ENCODE measurements around the gene BPHL.
"Not testable (repeated sequence)": the region's sequence is repeated elsewhere in the genome, so short reads cannot be mapped to it uniquely, and the experiment has no call there.

BPHL gene

DNA sequence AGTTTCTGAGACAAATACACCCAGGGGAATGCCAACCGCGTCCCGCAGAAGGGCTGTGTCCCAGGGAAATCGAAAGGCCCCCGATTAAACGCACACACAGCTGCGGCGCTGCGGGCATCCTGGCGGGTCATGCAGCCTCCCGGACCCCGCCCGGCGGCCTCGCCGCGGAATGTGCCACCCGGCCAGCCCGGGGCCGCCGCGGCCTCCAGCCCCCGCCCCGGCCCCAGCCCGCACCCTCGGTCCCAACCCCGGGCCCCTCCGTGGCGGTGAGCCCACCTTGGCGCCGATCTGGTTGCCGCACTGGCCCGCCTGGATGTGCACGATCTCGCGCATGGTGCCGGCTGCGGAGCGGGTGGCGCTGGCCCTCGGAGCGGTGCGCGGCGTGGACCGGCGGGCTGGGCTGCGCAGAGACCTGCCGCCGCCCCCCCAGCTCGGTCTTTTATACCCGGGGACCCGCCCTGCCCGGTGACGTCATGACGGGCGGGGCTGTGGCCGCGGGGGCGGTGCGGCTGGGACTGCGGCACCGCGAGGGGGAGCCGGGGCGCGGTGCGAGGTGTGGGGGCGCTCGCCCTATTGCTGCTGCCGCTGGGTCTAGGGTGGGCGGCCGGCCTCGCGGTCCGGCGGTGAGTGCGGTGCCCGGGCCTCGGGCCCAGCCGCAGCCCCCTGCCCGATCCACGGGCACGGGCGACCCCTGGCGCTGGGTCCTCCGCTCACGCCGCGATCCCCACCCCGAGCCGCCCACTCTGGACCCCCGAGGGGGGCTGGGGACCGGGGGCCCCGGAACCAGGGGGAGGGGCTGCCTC lies 38.8 kb downstream of the BPHL start, which contains the start of gene TUBB2A:
Gene TUBB2A, minus strand, starts transcription at position 414 of the 803 bp plus-strand sequence. Its CDS starts 81 bp downstream, at position 333.
- Mint-ChIP-seq H3K36me3 (ENCODE audit: low read depth) (peaks cover 9% of the 10 kb centered on the region), H3K27ac (peak within 1 kb of the TSS; percentile 65), H3K9me3 (no peaks in the 10 kb centered on the region), H3K4me3 (peak within 1 kb of the TSS; percentile 87), H3K27me3 (peaks cover 21% of the 10 kb centered on the region), H3K4me1 (ENCODE audit: low read depth) (peaks cover 18% of the 10 kb centered on the region)

DNA sequence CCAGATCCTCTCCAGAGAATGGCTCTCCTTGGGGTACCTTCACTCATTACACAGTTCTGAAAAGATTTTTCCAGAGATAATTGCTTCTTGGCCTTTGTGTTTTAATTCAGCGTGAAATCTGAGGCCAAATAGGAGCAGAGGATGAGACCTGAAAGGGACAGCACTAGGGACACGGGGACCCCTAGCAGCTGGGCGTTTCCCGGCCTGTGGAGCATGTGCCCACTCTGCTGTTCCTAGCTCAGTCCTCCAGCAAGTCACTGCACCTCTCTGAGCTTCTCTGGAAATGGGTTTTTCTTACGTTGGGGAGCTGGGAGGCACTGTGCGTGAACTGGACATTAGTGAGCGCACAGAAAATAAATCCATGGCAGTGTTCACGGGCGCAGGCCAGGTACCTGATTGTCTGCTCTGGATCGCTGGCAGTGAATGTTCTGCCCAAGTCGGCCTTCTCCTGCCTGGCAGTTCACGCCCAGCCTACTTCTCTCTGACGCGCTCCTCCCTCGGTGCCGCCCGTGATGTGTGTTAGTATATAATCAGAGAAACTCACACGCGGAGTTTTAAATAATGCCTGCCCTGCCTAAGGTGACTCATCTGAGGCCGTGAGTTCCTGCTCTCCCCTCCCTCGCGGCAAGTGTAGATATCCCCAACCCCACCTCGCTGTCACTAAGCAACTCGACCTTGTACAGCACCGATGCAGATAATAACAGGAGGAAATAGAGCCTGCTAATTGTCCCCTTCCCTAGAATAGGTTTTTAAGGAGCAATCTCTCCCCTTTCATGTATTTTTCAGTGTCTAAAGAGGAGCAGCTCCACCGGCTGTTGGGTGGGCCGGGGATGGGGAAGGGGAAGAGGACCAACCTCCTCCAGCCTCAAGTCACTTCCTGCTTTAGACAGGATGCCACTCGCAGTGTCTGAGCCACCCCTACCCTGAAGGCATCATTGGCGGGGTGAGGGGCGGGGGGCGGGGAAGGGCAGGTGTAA lies 41.6 kb downstream of the BPHL start:
- Mint-ChIP-seq H3K27ac (no peak overlapping the region), H3K27me3 (peaks cover 27% of the 10 kb centered on the region), H3K4me1 (ENCODE audit: low read depth) (peaks cover 35% of the 10 kb centered on the region), H3K9me3 (no peaks in the 10 kb centered on the region), H3K36me3 (ENCODE audit: low read depth) (no peaks in the 10 kb centered on the region), H3K4me3 (no peak overlapping the region)

DNA sequence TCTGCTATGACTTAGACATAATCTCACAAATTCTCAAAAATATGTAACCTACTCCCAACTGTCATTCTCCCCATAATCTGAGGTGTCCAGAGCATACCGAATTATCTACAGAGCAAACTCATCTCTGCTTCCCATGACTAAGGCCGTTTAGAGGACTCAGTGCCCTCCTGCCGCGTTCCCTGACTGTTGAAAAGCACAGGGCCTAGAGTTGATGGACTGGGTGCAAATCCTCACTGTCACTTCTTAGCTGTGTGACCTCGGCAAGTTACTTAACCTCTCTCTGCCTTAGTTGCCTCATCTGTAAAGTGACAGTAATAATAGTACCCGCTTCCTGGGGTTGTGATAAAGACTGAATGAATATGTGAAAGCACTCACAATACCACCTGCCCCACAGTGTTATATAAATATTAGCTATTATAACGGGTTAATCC lies 43.6 kb downstream of the BPHL start:
- no peaks in the 10 kb centered on the region for H3K36me3 Mint-ChIP-seq (ENCODE audit: low read depth)
- H3K27me3 Mint-ChIP-seq, result peaks cover 15% of the 10 kb centered on the region
- no peaks in the 10 kb centered on the region for H3K9me3 Mint-ChIP-seq
- no peak overlapping the region for H3K27ac Mint-ChIP-seq
- peak overlapping the region; percentile 59 for H3K4me3 Mint-ChIP-seq
- peaks cover 35% of the 10 kb centered on the region for H3K4me1 Mint-ChIP-seq (ENCODE audit: low read depth)

DNA sequence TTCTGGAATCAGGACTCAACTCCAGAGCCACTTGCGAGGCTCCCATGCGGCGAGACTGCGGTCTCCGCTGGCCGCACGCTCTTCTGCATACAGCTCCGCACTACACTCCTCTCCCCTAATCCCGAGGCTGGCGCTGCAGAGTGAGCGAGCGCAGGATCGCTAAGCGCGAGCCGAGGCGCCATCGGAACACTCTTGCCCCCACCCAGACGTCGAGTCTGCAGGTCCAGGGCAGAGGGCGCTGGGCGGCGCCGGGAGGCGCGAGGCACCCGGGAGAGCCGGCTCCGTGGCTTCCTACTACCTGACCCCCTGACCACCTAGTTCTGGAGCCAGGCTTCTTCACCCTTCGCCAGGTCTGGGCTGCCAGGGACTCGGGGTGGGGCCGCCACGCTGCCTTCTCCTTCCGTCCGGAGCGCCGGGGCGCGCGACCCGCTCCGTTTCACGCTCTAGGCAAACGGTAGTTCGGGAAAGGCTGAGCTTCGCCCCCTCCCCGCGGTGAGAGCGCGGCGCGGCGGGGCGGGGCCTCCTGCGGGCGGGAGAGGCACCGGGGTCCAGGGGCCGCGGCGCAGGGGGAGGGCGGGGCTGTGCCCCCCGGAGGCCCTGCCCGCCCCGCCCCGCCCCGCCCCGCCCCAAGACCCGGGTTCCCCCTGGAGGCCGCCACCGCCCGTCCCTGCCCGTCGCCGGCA lies 44.2 kb downstream of the BPHL start:
- H3K9me3 Mint-ChIP-seq, result no peaks in the 10 kb centered on the region
- H3K27me3 Mint-ChIP-seq, result peaks cover 15% of the 10 kb centered on the region
- no peaks in the 10 kb centered on the region for H3K36me3 Mint-ChIP-seq (ENCODE audit: low read depth)
- peak overlapping the region; percentile 78 for H3K4me3 Mint-ChIP-seq
- peaks cover 35% of the 10 kb centered on the region for H3K4me1 Mint-ChIP-seq (ENCODE audit: low read depth)
- H3K27ac Mint-ChIP-seq, result peak overlapping the region; percentile 39

DNA sequence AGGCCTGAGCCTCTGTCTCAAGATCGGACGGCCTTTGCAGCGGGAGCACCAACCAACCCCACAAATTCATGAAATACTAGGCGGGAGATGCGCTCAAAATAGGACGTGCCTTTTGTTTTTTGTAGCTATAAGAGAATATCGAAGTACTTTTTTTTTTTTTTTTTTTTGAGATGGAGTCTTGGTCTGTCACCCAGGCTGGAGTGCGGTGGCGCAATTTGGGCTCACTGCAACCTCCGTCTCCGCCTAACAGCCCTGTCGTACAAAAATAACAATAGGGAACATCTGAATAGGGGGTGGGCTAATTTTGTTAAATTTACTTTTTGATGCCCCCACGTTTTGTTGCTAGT lies 44.7 kb downstream of the BPHL start:
- Mint-ChIP-seq H3K36me3 (ENCODE audit: low read depth) (no peaks in the 10 kb centered on the region), H3K9me3 (no peaks in the 10 kb centered on the region), H3K27ac (peak overlapping the region; percentile 39), H3K4me3 (peak overlapping the region; percentile 78), H3K4me1 (ENCODE audit: low read depth) (peaks cover 33% of the 10 kb centered on the region), H3K27me3 (peaks cover 15% of the 10 kb centered on the region)

DNA sequence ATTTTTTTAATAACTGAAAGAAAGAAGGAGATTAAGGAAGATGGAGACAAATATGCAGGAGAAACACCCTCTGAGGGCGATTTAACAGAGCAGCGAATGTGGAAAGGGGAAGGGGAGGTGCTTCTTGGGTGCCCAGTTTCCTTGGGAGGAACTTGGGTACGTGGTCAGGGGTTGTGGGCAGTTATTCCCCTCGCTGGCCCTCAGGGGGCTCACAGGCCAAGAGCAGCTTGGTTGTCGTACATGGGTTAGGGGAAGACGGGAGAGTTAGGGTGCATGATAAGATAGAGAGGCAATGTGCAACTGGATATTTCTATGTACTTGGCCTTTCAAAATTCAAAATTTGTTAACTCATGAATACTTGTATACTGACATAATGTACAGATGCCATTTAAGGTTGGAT lies 45.9 kb downstream of the BPHL start:
- H3K4me1 Mint-ChIP-seq (ENCODE audit: low read depth), result peaks cover 31% of the 10 kb centered on the region
- H3K9me3 Mint-ChIP-seq, result no peaks in the 10 kb centered on the region
- H3K36me3 Mint-ChIP-seq (ENCODE audit: low read depth), result no peaks in the 10 kb centered on the region
- H3K4me3 Mint-ChIP-seq, result no peak overlapping the region
- H3K27ac Mint-ChIP-seq, result no peak overlapping the region
- peaks cover 15% of the 10 kb centered on the region for H3K27me3 Mint-ChIP-seq

DNA sequence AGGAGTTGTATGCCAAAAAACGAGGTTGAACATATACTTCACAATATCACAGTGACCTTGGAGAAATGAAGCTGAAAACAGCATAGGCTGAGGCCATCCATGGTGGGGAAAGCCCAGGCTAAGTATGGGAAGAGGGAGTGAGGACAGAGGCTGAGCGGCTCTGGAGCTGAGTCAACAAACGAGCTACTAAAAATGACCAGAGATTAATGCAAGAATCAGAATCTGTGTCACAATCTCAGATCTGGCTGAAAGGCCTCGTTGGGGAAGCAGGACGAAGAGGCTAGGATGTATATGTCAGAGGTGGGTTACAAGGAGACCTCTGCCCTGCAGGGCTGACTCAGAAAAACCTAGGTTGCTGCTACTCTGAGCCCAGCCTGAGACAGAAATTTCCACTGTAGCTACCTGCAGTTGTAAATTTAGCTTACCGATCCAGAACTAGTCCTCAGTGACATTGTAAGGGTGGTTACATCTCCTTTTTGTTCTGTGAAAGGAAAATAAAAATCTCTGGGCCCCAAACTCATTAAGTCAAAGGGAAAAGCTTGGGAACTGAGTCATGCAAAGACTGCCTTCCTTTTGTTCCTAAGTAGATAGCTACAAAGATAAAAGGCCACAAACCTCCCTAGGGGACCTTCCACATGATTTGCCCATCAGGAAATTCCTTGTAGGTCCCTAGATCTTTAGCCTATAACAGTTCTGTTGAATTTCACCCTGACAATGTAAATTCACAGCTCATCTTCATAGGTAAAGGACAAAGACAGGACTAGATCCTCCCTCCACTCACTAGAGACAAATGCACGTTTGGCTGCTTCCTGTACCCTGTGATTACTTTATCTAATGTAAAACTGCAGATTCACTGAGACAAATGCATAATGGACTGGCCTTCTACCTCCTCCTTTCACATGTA lies 47.4 kb downstream of the BPHL start:
- H3K4me3 Mint-ChIP-seq, result no peak overlapping the region
- no peak overlapping the region for H3K27ac Mint-ChIP-seq
- peaks cover 25% of the 10 kb centered on the region for H3K4me1 Mint-ChIP-seq (ENCODE audit: low read depth)
- no peaks in the 10 kb centered on the region for H3K36me3 Mint-ChIP-seq (ENCODE audit: low read depth)
- peaks cover 13% of the 10 kb centered on the region for H3K27me3 Mint-ChIP-seq
- no peaks in the 10 kb centered on the region for H3K9me3 Mint-ChIP-seq

DNA sequence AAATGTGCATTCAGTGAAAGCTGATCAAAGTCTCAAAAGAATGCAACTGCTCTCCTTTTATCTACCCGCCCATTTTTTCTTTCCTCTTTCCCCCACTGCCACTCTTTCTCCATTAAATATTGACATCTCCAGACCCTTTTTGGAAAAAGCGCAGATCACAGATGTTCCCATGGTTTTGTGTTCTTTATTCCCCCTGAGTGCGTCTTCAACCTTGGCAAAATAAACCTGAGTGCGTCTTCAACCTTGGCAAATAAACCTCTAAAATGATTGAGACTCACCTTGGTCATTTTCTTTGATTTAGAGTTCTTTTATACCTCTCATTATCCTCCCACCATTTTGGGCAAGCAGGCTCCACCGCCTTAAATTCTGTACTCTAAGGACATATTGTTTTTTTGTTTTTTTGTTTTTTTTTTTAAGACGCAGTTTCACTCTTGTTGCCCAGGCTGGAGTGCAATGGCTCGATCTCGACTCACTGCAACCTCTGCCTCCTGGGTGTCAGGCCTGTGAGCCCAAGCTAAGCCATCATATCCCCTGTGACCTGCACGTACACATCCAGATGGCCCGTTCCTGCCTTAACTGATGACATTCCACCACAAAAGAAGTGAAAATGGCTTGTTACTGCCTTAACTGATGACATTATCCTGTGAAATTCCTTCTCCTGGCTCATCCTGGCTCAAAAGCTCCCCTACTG lies 48.2 kb downstream of the BPHL start:
- not testable (repeated sequence) for H3K9me3 Mint-ChIP-seq; H3K27ac Mint-ChIP-seq; H3K4me3 Mint-ChIP-seq; H3K27me3 Mint-ChIP-seq; H3K36me3 Mint-ChIP-seq (ENCODE audit: low read depth)
- peaks cover 25% of the 10 kb centered on the region for H3K4me1 Mint-ChIP-seq (ENCODE audit: low read depth)

DNA sequence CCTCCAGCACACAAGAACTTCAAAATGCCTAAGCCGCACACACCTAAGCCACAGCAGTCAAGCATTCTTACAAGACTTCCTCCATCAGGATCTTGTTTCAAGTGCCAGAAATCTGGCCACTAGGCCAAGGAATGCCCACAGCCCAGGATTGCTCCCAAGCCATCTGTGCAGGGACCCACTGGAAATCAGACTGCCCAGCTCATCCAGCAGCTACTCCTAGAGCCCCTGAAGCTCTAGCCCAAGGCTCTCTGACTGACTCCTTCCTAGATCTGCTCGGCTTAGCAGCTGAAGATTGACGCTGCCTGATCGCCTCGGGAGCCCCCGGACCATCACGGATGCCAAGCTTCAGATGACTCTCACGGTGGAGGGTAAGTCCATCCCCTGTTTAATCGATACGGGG lies 49.5 kb downstream of the BPHL start:
- H3K4me3 Mint-ChIP-seq, result not testable (repeated sequence)

DNA sequence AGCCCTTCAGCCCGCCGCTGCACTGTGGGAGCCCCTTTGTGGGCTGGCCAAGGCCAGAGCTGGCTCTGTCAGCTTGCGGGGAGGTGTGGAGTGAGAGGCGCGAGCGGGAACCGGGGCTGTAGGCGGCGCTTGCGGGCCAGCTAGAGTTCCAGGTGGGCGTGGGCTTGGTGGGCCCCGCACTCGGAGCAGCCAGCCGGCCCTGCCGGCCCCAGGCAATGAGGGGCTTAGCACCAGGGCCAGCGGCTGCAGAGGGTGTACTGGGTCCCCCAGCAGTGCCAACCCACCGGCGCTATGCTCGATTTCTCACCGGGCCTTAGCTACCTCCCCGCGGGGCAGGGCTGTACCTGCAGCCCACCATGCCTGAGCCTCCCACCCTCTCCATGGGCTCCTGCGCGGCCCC lies 52.2 kb downstream of the BPHL start:
- H3K4me1 Mint-ChIP-seq (ENCODE audit: low read depth); H3K27ac Mint-ChIP-seq; H3K36me3 Mint-ChIP-seq (ENCODE audit: low read depth); H3K9me3 Mint-ChIP-seq; H3K4me3 Mint-ChIP-seq; H3K27me3 Mint-ChIP-seq: not testable (repeated sequence)

More for the DNA sequence above, 49.5 kb downstream of the BPHL start:
- H3K4me1 Mint-ChIP-seq (ENCODE audit: low read depth), result peaks cover 17% of the 10 kb centered on the region
- H3K27ac Mint-ChIP-seq; H3K9me3 Mint-ChIP-seq; H3K27me3 Mint-ChIP-seq; H3K36me3 Mint-ChIP-seq (ENCODE audit: low read depth): not testable (repeated sequence)

DNA sequence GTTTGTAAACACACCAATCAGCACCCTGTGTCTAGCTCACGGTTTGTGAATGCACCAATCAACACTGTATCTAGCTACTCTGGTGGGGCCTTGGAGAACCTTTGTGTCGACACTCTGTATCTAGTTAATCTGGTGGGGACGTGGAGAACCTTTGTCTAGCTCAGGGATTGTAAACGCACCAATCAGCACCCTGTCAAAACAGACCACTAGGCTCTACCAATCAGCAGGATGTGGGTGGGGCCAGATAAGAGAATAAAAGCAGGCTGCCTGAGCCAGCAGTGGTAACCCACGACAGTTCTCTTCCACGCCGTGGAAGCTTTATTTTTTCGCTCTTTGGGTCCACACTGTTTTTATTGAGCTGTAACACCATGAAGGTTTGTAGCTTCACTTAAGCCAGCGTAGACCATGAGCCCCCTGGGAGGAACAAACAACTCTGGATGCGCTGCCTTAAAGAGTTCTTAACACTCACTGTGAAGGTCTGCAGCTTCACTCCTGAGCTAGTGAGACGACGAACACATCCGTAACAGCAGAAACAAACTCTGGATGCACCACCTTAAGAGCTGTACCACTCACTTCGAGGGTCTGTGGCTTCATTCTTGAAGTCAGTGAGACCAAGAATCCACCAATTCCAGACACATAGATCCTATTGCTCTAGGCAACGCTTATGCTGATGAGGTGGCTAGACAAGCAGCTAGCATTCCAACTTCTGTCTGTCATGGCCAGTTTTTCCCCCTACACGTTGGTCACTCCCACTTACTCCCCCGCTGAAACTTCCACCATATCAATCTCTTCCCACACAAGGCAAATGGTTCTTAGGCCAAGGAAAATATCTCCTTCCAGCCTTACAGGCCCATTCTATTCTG lies 53.0 kb downstream of the BPHL start:
- not testable (repeated sequence) for H3K27ac Mint-ChIP-seq; H3K27me3 Mint-ChIP-seq; H3K4me3 Mint-ChIP-seq; H3K4me1 Mint-ChIP-seq (ENCODE audit: low read depth); H3K36me3 Mint-ChIP-seq (ENCODE audit: low read depth); H3K9me3 Mint-ChIP-seq

DNA sequence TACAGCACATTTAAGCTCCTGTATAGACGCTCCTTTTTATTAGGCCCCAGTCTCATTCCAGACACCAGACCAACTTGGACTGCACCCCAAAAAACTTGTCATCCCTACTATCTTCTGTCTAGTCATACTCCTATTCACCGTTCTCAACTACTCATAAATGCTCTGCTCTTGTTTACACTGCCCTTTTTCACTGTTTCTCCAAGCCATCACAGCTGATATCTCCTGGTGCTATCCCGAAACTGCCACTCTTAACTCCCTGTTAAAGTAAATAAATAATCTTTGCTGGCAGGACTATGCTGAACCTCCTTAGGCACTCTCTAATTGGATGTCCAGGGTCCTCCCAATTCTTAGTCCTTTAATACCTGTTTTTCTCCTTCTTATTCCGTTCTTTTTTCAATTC lies 54.3 kb downstream of the BPHL start:
- H3K4me1 Mint-ChIP-seq (ENCODE audit: low read depth); H3K4me3 Mint-ChIP-seq; H3K9me3 Mint-ChIP-seq; H3K27me3 Mint-ChIP-seq; H3K27ac Mint-ChIP-seq; H3K36me3 Mint-ChIP-seq (ENCODE audit: low read depth): not testable (repeated sequence)

DNA sequence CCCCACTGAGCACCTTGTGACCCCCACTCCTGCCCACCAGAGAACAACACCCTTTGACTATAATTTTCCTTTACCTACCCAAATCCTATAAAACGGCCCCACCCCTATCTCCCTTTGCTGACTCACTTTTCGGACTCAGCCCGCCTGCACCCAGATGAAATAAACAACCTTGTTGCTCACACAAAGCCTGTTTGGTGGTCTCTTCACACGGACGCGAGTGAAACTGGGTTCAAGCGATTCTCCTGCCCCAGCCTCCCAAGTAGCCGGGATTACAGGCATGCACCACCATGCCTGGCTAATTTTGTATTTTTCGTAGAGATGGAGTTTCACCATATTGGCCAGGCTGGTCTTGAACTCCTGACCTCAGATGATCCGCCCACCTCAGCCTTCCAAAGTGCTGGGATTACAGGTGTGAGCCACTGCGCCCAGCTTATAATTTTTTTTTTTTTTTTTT lies 55.2 kb downstream of the BPHL start:
- H3K4me1 Mint-ChIP-seq (ENCODE audit: low read depth); H3K27me3 Mint-ChIP-seq; H3K27ac Mint-ChIP-seq; H3K36me3 Mint-ChIP-seq (ENCODE audit: low read depth); H3K9me3 Mint-ChIP-seq; H3K4me3 Mint-ChIP-seq: not testable (repeated sequence)

Data from stimulated activated naive CD8-positive, alpha-beta T cell treated with anti-CD3 and anti-CD28 coated beads, Interleukin-15, Interleukin-2, amounts not matched to agents 100 ng/mL and 50 ng/mL, for 24 hours (primary cell).